ENCODE measurements around the gene FAIM.
A peak's percentile ranks its signal among the peaks of the same experiment; 100 is the strongest.
"Not testable (repeated sequence)": the region's sequence is repeated elsewhere in the genome, so short reads cannot be mapped to it uniquely, and the experiment has no call there.

FAIM gene

GRCh38 chr3:138594150-138594934 lies 14.2 kb upstream of the FAIM start, which contains the start of gene CEP70:
Gene CEP70 (minus strand): TSS chr3:138594260. CDS start chr3:138572927, 21,333 bp downstream.
- peak; percentile 92 for DNase-seq (ENCODE audit: low read depth, low spot score)
- Histone ChIP-seq H3K9me3 (ENCODE audit: insufficient read depth, low read length) (peaks cover 7% of the 10 kb centered on the region; the same call in 1 of the 2 replicates), H3K9ac (ENCODE audit: insufficient read length, low read depth) (peak within 1 kb of the TSS; percentile 83), H3K4me1 (ENCODE audit: insufficient read depth, insufficient read length) (no peaks in the 10 kb centered on the region), H3K36me3 (ENCODE audit: insufficient read depth, insufficient read length, low read length) (peaks cover 4% of the 10 kb centered on the region), H3K27me3 (ENCODE audit: insufficient read depth, insufficient read length) (no peaks in the 10 kb centered on the region), H3K4me3 (ENCODE audit: insufficient read length, low read depth) (peak within 1 kb of the TSS; percentile 89)
- TF ChIP-seq SUZ12 (IDR thresholded peaks at IDR 0.05; ENCODE audit: extremely low read depth, insufficient read depth, insufficient read length) (no peak), YY1 (IDR thresholded peaks at IDR 0.05; ENCODE audit: insufficient read depth, insufficient read length) (no peak), ZNF274 (IDR thresholded peaks at IDR 0.05; ENCODE audit: low read depth, low read length) (no peak)

- Histone ChIP-seq H3K27me3 (ENCODE audit: insufficient read depth, insufficient read length) (no peaks in the 10 kb centered on the region), H3K4me3 (ENCODE audit: insufficient read length, low read depth) (no peak overlapping the region), H3K9me3 (ENCODE audit: insufficient read depth, low read length) (peaks cover 7% of the 10 kb centered on the region; the same call in 1 of the 2 replicates), H3K36me3 (ENCODE audit: insufficient read depth, insufficient read length, low read length) (peaks cover 4% of the 10 kb centered on the region), H3K4me1 (ENCODE audit: insufficient read depth, insufficient read length) (no peaks in the 10 kb centered on the region), H3K9ac (ENCODE audit: insufficient read length, low read depth) (peak overlapping the region; percentile 83)
- DNase-seq (ENCODE audit: low read depth, low spot score), result no peak
- TF ChIP-seq ZNF274 (IDR thresholded peaks at IDR 0.05; ENCODE audit: low read depth, low read length) (no peak), SUZ12 (IDR thresholded peaks at IDR 0.05; ENCODE audit: extremely low read depth, insufficient read depth, insufficient read length) (no peak)
These were observed 13.5 kb upstream of the FAIM start for GRCh38 chr3:138594935-138595610.

- not testable (repeated sequence) for H3K27me3 ChIP-seq (ENCODE audit: insufficient read depth, insufficient read length); DNase-seq (ENCODE audit: low read depth, low spot score); H3K4me1 ChIP-seq (ENCODE audit: insufficient read depth, insufficient read length); H3K4me3 ChIP-seq (ENCODE audit: insufficient read length, low read depth); H3K36me3 ChIP-seq (ENCODE audit: insufficient read depth, insufficient read length, low read length); H3K9ac ChIP-seq (ENCODE audit: insufficient read length, low read depth); H3K9me3 ChIP-seq (ENCODE audit: insufficient read depth, low read length)
These were observed 11.2 kb upstream of the FAIM start for GRCh38 chr3:138597186-138597976.

GRCh38 chr3:138598534-138598933 lies 10.0 kb upstream of the FAIM start:
- H3K4me1 ChIP-seq (ENCODE audit: insufficient read depth, insufficient read length), result no peaks in the 10 kb centered on the region
- H3K4me3 ChIP-seq (ENCODE audit: insufficient read length, low read depth), result no peak overlapping the region
- H3K9ac ChIP-seq (ENCODE audit: insufficient read length, low read depth), result no peak overlapping the region
- no peak for TF ChIP-seq SUZ12 (IDR thresholded peaks at IDR 0.05; ENCODE audit: extremely low read depth, insufficient read depth, insufficient read length)
- peaks cover 19% of the 10 kb centered on the region; the same call in 1 of the 2 replicates for H3K9me3 ChIP-seq (ENCODE audit: insufficient read depth, low read length)
- no peaks in the 10 kb centered on the region for H3K36me3 ChIP-seq (ENCODE audit: insufficient read depth, insufficient read length, low read length)
- no peak for DNase-seq (ENCODE audit: low read depth, low spot score)
- no peaks in the 10 kb centered on the region for H3K27me3 ChIP-seq (ENCODE audit: insufficient read depth, insufficient read length)

- no peaks in the 10 kb centered on the region for H3K27me3 ChIP-seq (ENCODE audit: insufficient read depth, insufficient read length)
- H3K9ac ChIP-seq (ENCODE audit: insufficient read length, low read depth), result no peak overlapping the region
- TF ChIP-seq YY1 (IDR thresholded peaks at IDR 0.05; ENCODE audit: insufficient read depth, insufficient read length), result no peak
- H3K4me3 ChIP-seq (ENCODE audit: insufficient read length, low read depth), result no peak overlapping the region
- no peak for DNase-seq (ENCODE audit: low read depth, low spot score)
- H3K4me1 ChIP-seq (ENCODE audit: insufficient read depth, insufficient read length), result no peaks in the 10 kb centered on the region
- H3K36me3 ChIP-seq (ENCODE audit: insufficient read depth, insufficient read length, low read length), result no peaks in the 10 kb centered on the region
- H3K9me3 ChIP-seq (ENCODE audit: insufficient read depth, low read length), result peaks cover 19% of the 10 kb centered on the region; the same call in 1 of the 2 replicates
These were observed 8.3 kb upstream of the FAIM start for GRCh38 chr3:138600100-138600745.

- H3K27me3 ChIP-seq (ENCODE audit: insufficient read depth, insufficient read length); H3K4me1 ChIP-seq (ENCODE audit: insufficient read depth, insufficient read length); H3K36me3 ChIP-seq (ENCODE audit: insufficient read depth, insufficient read length, low read length); DNase-seq (ENCODE audit: low read depth, low spot score); H3K9ac ChIP-seq (ENCODE audit: insufficient read length, low read depth); H3K4me3 ChIP-seq (ENCODE audit: insufficient read length, low read depth): not testable (repeated sequence)
- H3K9me3 ChIP-seq (ENCODE audit: insufficient read depth, low read length), result peaks cover 19% of the 10 kb centered on the region; the same call in 1 of the 2 replicates
These were observed 6.9 kb upstream of the FAIM start for GRCh38 chr3:138601661-138602060.

GRCh38 chr3:138604106-138604595 lies 4.4 kb upstream of the FAIM start:
- H3K36me3 ChIP-seq (ENCODE audit: insufficient read depth, insufficient read length, low read length); H3K27me3 ChIP-seq (ENCODE audit: insufficient read depth, insufficient read length); H3K4me3 ChIP-seq (ENCODE audit: insufficient read length, low read depth); H3K9ac ChIP-seq (ENCODE audit: insufficient read length, low read depth); H3K4me1 ChIP-seq (ENCODE audit: insufficient read depth, insufficient read length); DNase-seq (ENCODE audit: low read depth, low spot score): not testable (repeated sequence)
- H3K9me3 ChIP-seq (ENCODE audit: insufficient read depth, low read length), result peaks cover 12% of the 10 kb centered on the region; the same call in 1 of the 2 replicates
